Ecto neural progenitor cell (in vitro differentiated cells): ENCODE data around the gene NCOA5.

ENCODE experiments used
- DNase-seq: peaks from one replicate; pipeline ENCODE4 v3.0.0-alpha.2; 2018; ENCODE audit warnings: low spot score

Gene NCOA5

GRCh38 chr20:46062151-46062550 is 27.6 kb downstream of the NCOA5 start:
- DNase-seq, result no peak

- DNase-seq, result no peak
These were observed 28.8 kb downstream of the NCOA5 start for GRCh38 chr20:46060975-46061374.

- peak; percentile 20 for DNase-seq
These were observed 29.4 kb downstream of the NCOA5 start for GRCh38 chr20:46060301-46060881.

- DNase-seq, result peak; percentile 55
These were observed 31.0 kb downstream of the NCOA5 start for GRCh38 chr20:46058599-46059281.

- peak; percentile 74 for DNase-seq
These were observed 31.7 kb downstream of the NCOA5 start for GRCh38 chr20:46057856-46058598.

GRCh38 chr20:46056970-46057855 is 32.5 kb downstream of the NCOA5 start:
- peak; percentile 86 for DNase-seq

GRCh38 chr20:46056027-46056833 is 33.5 kb downstream of the NCOA5 start:
- DNase-seq, result no peak

GRCh38 chr20:46055269-46055668 is 34.5 kb downstream of the NCOA5 start:
- DNase-seq, result no peak

- DNase-seq, result no peak
These were observed 35.2 kb downstream of the NCOA5 start for GRCh38 chr20:46054606-46055005.

- DNase-seq, result no peak
These were observed 36.3 kb downstream of the NCOA5 start for GRCh38 chr20:46053416-46053815.

- no peak for DNase-seq
These were observed 38.0 kb downstream of the NCOA5 start for GRCh38 chr20:46051556-46052308.

- DNase-seq, result no peak
These were observed 38.9 kb downstream of the NCOA5 start for GRCh38 chr20:46050885-46051284.

- DNase-seq, result no peak
These were observed 39.3 kb downstream of the NCOA5 start for GRCh38 chr20:46050444-46050843.

- DNase-seq, result no peak
These were observed 39.9 kb downstream of the NCOA5 start for GRCh38 chr20:46049815-46050214.

GRCh38 chr20:46049190-46049589 is 40.6 kb downstream of the NCOA5 start:
- no peak for DNase-seq

- DNase-seq, result no peak
These were observed 41.9 kb downstream of the NCOA5 start for GRCh38 chr20:46047821-46048220.

- no peak for DNase-seq
These were observed 43.0 kb downstream of the NCOA5 start for GRCh38 chr20:46046588-46047310.

GRCh38 chr20:46044896-46045295 is 44.9 kb downstream of the NCOA5 start:
- no peak for DNase-seq

- no peak for DNase-seq
These were observed 46.2 kb downstream of the NCOA5 start for GRCh38 chr20:46043556-46043955.
